Liver (tissue), 9 donors: ENCODE measurements around the gene ZXDC. TPM values are rescaled to one million over a fixed set of nuclear protein-coding genes. Genes with fewer than 3 reads are reported as not detected.
A peak's percentile ranks its signal among the peaks of the same experiment; 100 is the strongest.

Experiments used
- DNase-seq: peaks from one replicate; pipeline ENCODE4 v3.0.0-alpha.2; 2017; ENCODE audit warnings: low spot score
- H3K27ac ChIP-seq, 2 donors: one replicate each; pipeline ENCODE4 v1.7.0; 2013; ENCODE audit warnings: inconsistent platforms in 2 of 2, low read length in 2 of 2, control low read depth in 1 of 2, low read depth in 1 of 2, mild to moderate bottlenecking in 1 of 2
- H3K27me3 ChIP-seq, 4 donors: one replicate each; pipeline versions ENCODE4 v1.6.1 to v1.7.0; 2013; ENCODE audit warnings: low read length in 3 of 4, inconsistent platforms in 1 of 4, mild to moderate bottlenecking in 1 of 4, moderate library complexity in 1 of 4; ENCODE audit not compliant: control insufficient read depth in 4 of 4, insufficient read depth in 4 of 4
- H3K36me3 ChIP-seq, 4 donors: one replicate each; pipeline versions ENCODE4 v1.6.1 to v1.7.0; 2013; ENCODE audit warnings: low read length in 3 of 4, mild to moderate bottlenecking in 3 of 4, low read depth in 1 of 4, moderate library complexity in 1 of 4; ENCODE audit not compliant: control insufficient read depth in 4 of 4, insufficient read depth in 3 of 4
- H3K4me1 ChIP-seq, 4 donors: one replicate each; pipeline versions ENCODE4 v1.6.1 to v1.7.0; 2013; ENCODE audit warnings: low read length in 3 of 4, mild to moderate bottlenecking in 3 of 4, moderate library complexity in 1 of 4; ENCODE audit not compliant: control insufficient read depth in 4 of 4, insufficient read depth in 4 of 4
- H3K4me3 ChIP-seq, 3 donors: one replicate each; pipeline versions ENCODE4 v1.6.1 to v1.7.0; 2013; ENCODE audit warnings: low read length in 3 of 3, control low read depth in 1 of 3, low read depth in 1 of 3, mild to moderate bottlenecking in 1 of 3
- H3K9ac ChIP-seq, 2 donors: one replicate each; pipeline ENCODE4 v1.7.0; 2013; ENCODE audit warnings: low read length in 2 of 2, mild to moderate bottlenecking in 2 of 2, moderate library complexity in 2 of 2, control low read depth in 1 of 2, low read depth in 1 of 2
- H3K9me3 ChIP-seq, 4 donors: one replicate each; pipeline versions ENCODE4 v1.6.1 to v1.7.0; 2013; ENCODE audit warnings: low read length in 3 of 4; ENCODE audit not compliant: control insufficient read depth in 4 of 4
- ATF3 ChIP-seq: IDR thresholded peaks from 2 replicates; pipeline ENCODE4 v1.6.1; 2016; ENCODE audit warnings: antibody characterized with exemption
- CTCF ChIP-seq: fragments of 150-350 bp; IDR thresholded peaks from 2 replicates; pipeline ENCODE4 v1.5.1; 2017; ENCODE audit warnings: improper control_type of control experiment, low read depth, low read length; ENCODE audit not compliant: missing input control
- JUND ChIP-seq, 2 donors: IDR thresholded peaks; 2 replicates each; pipeline ENCODE4 v1.6.1; 2016; ENCODE audit warnings: antibody characterized with exemption in 2 of 2
- RAD21 ChIP-seq, 2 donors: IDR thresholded peaks; 2 replicates each; pipeline ENCODE4 v1.6.1; 2016; ENCODE audit warnings: antibody characterized with exemption in 2 of 2, mild to moderate bottlenecking in 2 of 2
- REST ChIP-seq: IDR thresholded peaks from 2 replicates; pipeline ENCODE4 v1.6.1; 2016; ENCODE audit warnings: antibody characterized with exemption, mild to moderate bottlenecking
- ZBTB33 ChIP-seq: IDR thresholded peaks from 2 replicates; pipeline ENCODE4 v1.6.1; 2016; ENCODE audit warnings: antibody characterized with exemption
- WGBS: extraction: QIAGEN DNeasy Blood & Tissue Kit; methylation state at CpG from one replicate; pipeline ENCODE4 v1.1.7; 2013; 5-methylcytosine and 5-hydroxymethylcytosine counted together
- polyA plus RNA-seq, 2 donors: library from polyadenylated mRNA; stranded (reverse) in 1 of 2; unstranded in 1 of 2; fragments of 200-250 nt in 1 of 2; fragments of >200 nt in 1 of 2; fragmentation: Nextera tagmentation in 1 of 2; extraction: Ambion mirVana in 1 of 2; gene quantifications; one replicate each; pipeline versions ENCODE4 v1.2.1 to v1.2.3, GENCODE V29; 2013 to 2015
- total RNA-seq, 2 donors: library from RNA; depleted of rRNA; stranded (reverse); fragments of >200 nt; gene quantifications; one replicate each; pipeline ENCODE4 v1.2.3, GENCODE V29; 2014
- donor health status: healthy.
- donor health status: healthy.
- donor health status: healthy.
- donor health status: healthy.
- donor health status: healthy.

The ZXDC gene
- total and polyA plus RNA-seq, 4 donors, result 7.0 to 42.3 (median 13.9) TPM

GRCh38 chr3:126487151-126487771 is 11.6 kb upstream of the ZXDC start:
- 72% methylated on average over 17 of the region's 17 CpGs for WGBS
- H3K4me1 ChIP-seq, result peaks cover 0 to 37% (median 17%) of the 10 kb centered on the region in 4 donors
- DNase-seq, result no peak
- no peaks in the 10 kb centered on the region for H3K27me3 ChIP-seq
- no peaks in the 10 kb centered on the region for H3K9me3 ChIP-seq
- TF ChIP-seq RAD21 (IDR thresholded peaks at IDR 0.05), result peak in 1 of 2 donors; percentile 8
- no peak for TF ChIP-seq ATF3
- no peak for TF ChIP-seq JUND (IDR thresholded peaks at IDR 0.05)
- TF ChIP-seq ZBTB33, result no peak
- H3K36me3 ChIP-seq, result peaks cover 0 to 18% (median 11%) of the 10 kb centered on the region in 4 donors
- no peak overlapping the region for H3K4me3 ChIP-seq
- no peak overlapping the region for H3K9ac ChIP-seq
- no peak overlapping the region for H3K27ac ChIP-seq

- Histone ChIP-seq H3K4me3 (no peak overlapping the region), H3K9me3 (no peaks in the 10 kb centered on the region), H3K36me3 (peaks cover 0 to 17% (median 11%) of the 10 kb centered on the region in 4 donors), H3K27me3 (no peaks in the 10 kb centered on the region), H3K4me1 (peaks cover 4 to 46% (median 23%) of the 10 kb centered on the region in 4 donors), H3K9ac (no peak overlapping the region), H3K27ac (no peak overlapping the region)
- WGBS, result 81% methylated on average over 14 of the region's 14 CpGs
- DNase-seq, result no peak
- TF ChIP-seq CTCF, result no peak
Measured at GRCh38 chr3:126486360-126486847, 10.7 kb upstream of the ZXDC start.

- DNase-seq, result no peak
- no peak for TF ChIP-seq REST
- no peak overlapping the region for H3K27ac ChIP-seq
- no peaks in the 10 kb centered on the region for H3K27me3 ChIP-seq
- WGBS, result 99% methylated on average over 9 of the region's 9 CpGs
- no peaks in the 10 kb centered on the region for H3K9me3 ChIP-seq
- H3K4me1 ChIP-seq, result peaks cover 7 to 47% (median 22%) of the 10 kb centered on the region in 4 donors
- no peak overlapping the region for H3K4me3 ChIP-seq
- H3K9ac ChIP-seq, result no peak overlapping the region
- H3K36me3 ChIP-seq, result peaks cover 0 to 17% (median 11%) of the 10 kb centered on the region in 4 donors
Measured at GRCh38 chr3:126485956-126486355, 10.3 kb upstream of the ZXDC start.
